Kidney capillary endothelial cell (primary cell): Measurements from ENCODE around the gene IGFBP7.
"Not testable (repeated sequence)": the region's sequence is repeated elsewhere in the genome, so short reads cannot be mapped to it uniquely, and the experiment has no call there.

Experiments
- DNase-seq: peaks from one replicate; pipeline ENCODE4 v3.0.0-alpha.2; 2018; ENCODE audit warnings: low spot score

Gene IGFBP7

GRCh38 chr4:57070461-57070860, 39.7 kb downstream of the IGFBP7 start:
- no peak for DNase-seq

DNA sequence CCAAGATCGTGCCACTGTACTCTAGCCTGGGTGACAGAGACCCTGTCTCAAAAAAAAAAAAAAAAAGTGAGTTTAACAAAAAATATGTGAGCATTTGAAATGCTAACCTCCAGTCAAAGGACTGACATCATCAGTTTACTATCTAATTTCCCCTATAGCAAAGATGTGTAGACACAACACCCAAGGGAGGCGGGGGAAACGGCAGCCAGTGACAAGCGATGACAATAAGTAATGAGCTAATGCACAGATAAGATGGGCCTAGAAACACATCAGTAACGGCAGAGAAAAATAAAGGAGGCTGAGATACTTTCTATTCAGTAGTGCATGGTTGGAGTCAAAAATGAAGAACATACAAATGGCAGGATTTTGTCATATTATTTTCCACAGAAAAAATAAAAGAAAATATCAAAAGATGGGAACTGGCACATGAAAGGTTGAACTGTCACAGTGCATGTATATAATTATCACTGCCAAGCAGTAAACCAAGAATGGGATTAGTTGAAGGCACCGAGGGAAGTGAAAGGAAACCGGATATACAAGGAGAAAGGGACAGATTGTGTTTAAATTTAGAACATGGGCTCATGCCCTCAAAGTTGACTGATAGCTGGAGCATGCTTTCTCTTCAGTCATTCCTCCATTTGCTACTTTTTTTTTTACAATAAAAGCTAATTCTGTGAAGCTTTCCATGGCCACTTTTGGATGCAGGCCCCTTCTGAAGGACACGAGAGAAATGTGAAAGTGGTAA, 41.8 kb downstream of the IGFBP7 start:
- DNase-seq, result no peak

DNA sequence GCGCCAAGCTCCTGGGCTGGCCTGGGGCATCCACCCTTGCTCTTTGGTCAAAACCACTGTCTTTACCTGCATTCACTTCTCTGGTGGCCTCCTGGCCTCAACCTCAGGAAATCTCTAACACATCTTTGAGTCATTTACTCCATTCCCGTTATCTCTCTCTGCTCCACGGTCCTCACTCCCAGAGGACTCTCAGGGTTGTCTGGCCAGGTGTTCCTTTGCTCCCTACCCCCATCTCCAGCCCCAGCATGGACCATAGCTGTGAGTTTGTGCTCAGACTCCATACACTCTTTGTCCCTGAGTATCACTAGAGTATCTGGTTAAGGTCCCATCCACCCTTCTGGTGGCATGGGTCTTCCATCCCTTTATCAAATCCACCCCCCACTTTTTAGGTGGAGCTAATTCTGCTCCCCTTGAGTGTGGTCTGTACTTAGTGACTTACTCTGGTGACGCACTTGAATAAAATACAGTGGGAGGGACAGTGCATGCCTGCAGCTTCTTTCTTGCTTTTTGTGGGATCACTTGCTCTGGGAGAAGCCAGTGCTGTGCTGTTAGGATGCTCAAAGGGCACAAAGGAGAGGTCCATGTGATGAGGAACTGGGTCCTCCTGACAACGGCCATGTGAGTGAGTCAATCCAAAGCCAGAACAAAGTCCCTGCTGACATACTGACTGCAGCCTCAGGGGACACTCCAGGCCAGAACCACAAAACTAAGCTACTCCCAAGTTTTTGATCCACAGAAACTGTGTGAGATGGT, 44.3 kb downstream of the IGFBP7 start:
- no peak for DNase-seq

GRCh38 chr4:57064811-57065711, 45.1 kb downstream of the IGFBP7 start:
- DNase-seq, result no peak

GRCh38 chr4:57064120-57064519, 46.1 kb downstream of the IGFBP7 start:
- no peak for DNase-seq

GRCh38 chr4:57063518-57063917, 46.7 kb downstream of the IGFBP7 start:
- DNase-seq, result no peak

- no peak for DNase-seq
Measured at GRCh38 chr4:57061395-57061794, 48.8 kb downstream of the IGFBP7 start.

DNA sequence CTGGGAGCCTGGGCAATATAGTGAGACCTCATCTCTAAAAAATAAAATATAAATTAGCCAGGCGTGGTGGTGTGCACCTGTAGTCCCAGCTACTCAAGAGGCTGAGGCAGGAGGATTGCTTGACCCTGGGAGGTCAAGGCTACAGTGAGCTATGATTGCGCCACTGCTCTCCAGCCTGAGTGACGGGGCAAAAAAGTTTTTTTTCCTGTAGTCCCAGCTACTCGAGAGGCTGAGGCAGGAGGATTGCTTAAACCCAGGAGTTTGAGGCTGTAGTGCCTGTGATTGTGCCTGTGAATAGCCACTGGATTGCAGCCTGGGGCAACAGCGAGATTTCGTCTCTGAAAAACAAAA, 49.5 kb downstream of the IGFBP7 start:
- DNase-seq, result not testable (repeated sequence)

GRCh38 chr4:57059890-57060716, 50.1 kb downstream of the IGFBP7 start:
- DNase-seq, result no peak

DNA sequence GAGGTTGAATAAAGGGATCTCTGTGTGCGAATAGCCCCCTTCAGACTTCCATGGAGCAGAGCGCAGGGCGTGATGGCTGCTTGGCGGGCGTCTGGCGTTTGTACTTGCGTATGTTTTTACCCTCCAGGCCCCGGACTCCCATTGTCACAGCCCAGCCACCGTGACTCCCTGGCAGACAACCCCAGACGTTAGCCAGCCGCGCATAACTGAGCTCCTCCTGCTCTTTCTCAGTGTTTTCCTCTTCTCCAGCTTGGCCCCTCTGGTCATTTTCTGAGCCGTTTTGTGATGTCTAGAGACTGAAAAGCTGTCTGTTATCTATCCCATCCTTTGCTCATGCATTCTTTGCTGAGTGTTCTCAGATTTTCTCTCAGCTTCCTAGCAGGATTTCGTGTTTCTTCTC, 54.3 kb downstream of the IGFBP7 start:
- no peak for DNase-seq

- DNase-seq, result no peak
Measured at GRCh38 chr4:57053508-57053907, 56.7 kb downstream of the IGFBP7 start.

GRCh38 chr4:57051524-57051923, 58.7 kb downstream of the IGFBP7 start:
- DNase-seq, result no peak

DNA sequence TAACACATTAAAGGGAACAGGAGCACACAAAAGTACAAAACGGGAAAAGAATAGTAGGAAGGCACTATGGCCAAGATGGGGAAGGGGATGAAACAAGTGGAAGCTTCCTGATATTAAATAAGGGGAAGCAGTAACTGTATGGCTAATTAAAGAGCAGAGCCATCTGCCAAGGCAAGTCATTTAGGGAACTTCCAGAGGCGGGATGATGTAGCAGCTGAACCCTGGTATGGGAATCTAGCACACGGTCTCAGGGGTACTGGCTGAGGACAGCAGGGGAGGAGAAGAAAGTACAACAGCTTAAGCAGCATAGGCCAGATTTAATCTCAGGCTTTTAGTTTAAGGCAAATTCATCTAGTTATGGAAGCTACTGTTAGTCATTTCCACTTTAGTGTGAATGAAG, 59.1 kb downstream of the IGFBP7 start:
- DNase-seq, result no peak

DNA sequence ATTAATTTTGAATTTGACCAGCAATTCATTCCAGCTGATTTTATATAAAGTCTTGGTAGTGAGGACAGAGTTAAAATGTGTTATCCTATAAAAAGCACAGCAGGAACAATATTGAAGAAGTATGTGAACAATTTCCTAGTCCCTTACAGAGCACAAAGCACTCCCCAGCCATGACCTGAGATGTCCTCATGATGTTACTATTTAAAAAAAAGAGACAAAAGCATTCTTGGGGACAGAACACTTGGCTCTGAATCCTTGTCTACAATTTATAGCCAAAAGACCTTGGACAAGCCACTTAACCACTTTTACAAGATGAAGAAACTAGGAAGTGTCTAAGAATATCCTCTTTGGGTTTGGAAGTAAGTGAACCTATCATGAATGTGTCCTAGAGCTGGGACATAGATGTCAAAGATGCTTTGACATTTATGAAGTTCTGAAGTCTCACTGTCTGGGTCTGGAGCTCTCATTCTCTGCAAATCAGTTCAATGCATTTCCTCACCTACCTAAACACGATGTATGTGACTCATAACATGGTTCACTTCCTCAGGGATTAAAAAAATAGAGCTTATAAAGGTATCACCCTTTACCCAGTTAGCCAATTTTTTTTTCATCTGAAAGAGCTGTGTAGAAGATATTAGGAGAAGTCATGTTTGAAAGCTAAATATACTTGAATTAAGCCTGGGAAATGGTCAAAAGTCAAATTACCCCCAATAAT, 61.4 kb downstream of the IGFBP7 start:
- peak; percentile 65 for DNase-seq

GRCh38 chr4:57047046-57047445, 63.1 kb downstream of the IGFBP7 start:
- DNase-seq, result not testable (repeated sequence)

DNA sequence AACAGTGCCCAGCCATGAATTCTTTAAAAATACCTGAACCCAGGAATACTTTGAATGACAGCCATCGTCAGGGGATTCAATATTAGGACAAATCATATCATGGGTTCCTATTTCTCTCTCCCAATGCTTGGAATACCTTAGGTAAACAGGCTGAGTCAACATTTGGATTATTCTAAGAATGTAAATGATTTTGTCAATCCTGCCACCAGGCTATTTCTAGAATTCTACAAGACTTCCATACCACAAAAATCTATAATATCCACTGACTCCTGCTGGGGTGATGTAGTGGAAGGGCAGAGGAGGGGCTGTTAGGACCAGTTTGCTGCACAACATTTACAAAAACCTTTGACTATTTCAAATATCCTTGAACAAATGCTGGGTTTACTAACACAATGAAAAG, 65.2 kb downstream of the IGFBP7 start:
- DNase-seq, result no peak

DNA sequence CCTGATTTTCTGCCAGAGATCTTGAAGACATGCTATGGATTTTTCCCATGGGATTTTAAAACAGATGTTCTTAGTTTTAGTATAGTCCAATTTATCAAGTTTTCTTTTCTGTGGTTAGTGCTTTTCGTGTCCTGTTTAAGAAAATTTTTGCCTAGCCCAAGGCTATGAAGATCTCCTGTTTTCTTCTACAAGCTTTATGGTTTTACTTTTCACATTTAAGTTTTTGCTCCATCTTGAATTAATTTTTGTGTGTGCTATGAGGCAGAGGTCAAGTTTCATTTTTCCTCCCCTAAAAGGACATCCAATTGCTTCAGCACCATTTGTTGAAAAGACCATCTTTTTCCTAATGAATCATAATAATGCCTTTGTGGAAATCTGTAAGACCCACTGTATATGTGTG, 65.9 kb downstream of the IGFBP7 start:
- DNase-seq, result no peak

GRCh38 chr4:57043347-57044251, 66.6 kb downstream of the IGFBP7 start:
- peak; percentile 48 for DNase-seq

- no peak for DNase-seq
Measured at GRCh38 chr4:57042711-57043169, 67.4 kb downstream of the IGFBP7 start.

DNA sequence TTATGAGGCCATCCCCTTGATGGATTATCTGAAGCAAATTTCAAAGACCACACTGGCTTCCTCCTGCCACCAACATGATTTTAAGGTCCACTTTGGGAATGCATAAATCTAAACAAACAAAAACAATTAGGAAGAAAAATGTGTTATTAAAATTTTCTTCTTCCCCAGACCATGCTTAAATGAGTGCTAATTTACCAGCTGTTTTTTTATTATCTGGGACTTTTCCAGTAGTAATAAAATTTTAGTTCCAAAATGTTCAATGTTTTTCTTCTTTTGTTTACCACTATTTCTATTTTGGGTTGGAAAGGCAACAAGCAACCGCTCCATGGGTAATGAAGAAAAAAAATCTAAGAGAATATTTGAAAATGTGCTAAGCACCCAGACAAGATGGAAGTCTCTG, 69.2 kb downstream of the IGFBP7 start:
- no peak for DNase-seq
